GM12864 (cell line): ENCODE results near the gene VPS13D.

Experiments used
- DNase-seq: peaks from one replicate; pipeline ENCODE4 v3.0.0-alpha.2; 2011; ENCODE audit warnings: low read depth
- H3K4me3 ChIP-seq: 2 replicates; pipeline ENCODE4 v1.5.1; 2011; ENCODE audit warnings: mild to moderate bottlenecking, low read depth, low read length, control low read depth
- CTCF ChIP-seq: IDR thresholded peaks from 2 replicates; pipeline ENCODE4 v1.5.1; 2011; ENCODE audit warnings: low read depth, mild to moderate bottlenecking, moderate library complexity, low read length, control low read depth, inconsistent platforms; ENCODE audit errors: missing control alignments

Gene VPS13D

GRCh38 chr1:12282142-12282541 is 52.3 kb downstream of the VPS13D start:
- no peak for DNase-seq
- TF ChIP-seq CTCF = no peak
- H3K4me3 ChIP-seq = no peak overlapping the region

- DNase-seq = no peak
- TF ChIP-seq CTCF = no peak
- no peak overlapping the region for H3K4me3 ChIP-seq
These were observed 54.7 kb downstream of the VPS13D start for GRCh38 chr1:12284486-12284885.

- no peak for TF ChIP-seq CTCF
- no peak overlapping the region for H3K4me3 ChIP-seq
- no peak for DNase-seq
These were observed 55.8 kb downstream of the VPS13D start for GRCh38 chr1:12285496-12286143.

- no peak for DNase-seq
- TF ChIP-seq CTCF = no peak
- no peak overlapping the region for H3K4me3 ChIP-seq
These were observed 58.0 kb downstream of the VPS13D start for GRCh38 chr1:12287869-12288268.

GRCh38 chr1:12290828-12291227 is 61.0 kb downstream of the VPS13D start:
- DNase-seq = no peak
- no peak for TF ChIP-seq CTCF
- no peak overlapping the region for H3K4me3 ChIP-seq

- no peak for DNase-seq
- no peak overlapping the region for H3K4me3 ChIP-seq
- TF ChIP-seq CTCF = no peak
These were observed 63.6 kb downstream of the VPS13D start for GRCh38 chr1:12293416-12293815.

- no peak overlapping the region for H3K4me3 ChIP-seq
- TF ChIP-seq CTCF = no peak
- DNase-seq = no peak
These were observed 64.2 kb downstream of the VPS13D start for GRCh38 chr1:12294076-12294475.
